Measurements from ENCODE around the gene GDF7. TPM values are rescaled to one million over a fixed set of nuclear protein-coding genes. Genes with fewer than 3 reads are reported as not detected.

Gene GDF7
- total and polyA plus RNA-seq, 2 of the 8 experiments (the other 6 are each of a cell fraction or from before 2014, with no cell fraction given) = 0.04 to 0.06 TPM

- Histone ChIP-seq H3K36me3 (ENCODE audit: control insufficient read depth in 2 of 4, insufficient read depth in 4 of 4, low read length in 3 of 4) (no peaks in the 10 kb centered on the region), H3K4me2 (ENCODE audit: insufficient read depth in 1 of 2, low read depth in 2 of 2, low read length in 2 of 2) (no peak overlapping the region), H3K4me1 (replicated peaks in 1 of 4; ENCODE audit: control insufficient read depth in 3 of 4, insufficient read depth in 4 of 4, low read length in 3 of 4) (peaks cover 0 to 8% (median 3%) of the 10 kb centered on the region in 4 experiments; a peak in 4 of 7 replicates), H3K9ac (replicated peaks in 1 of 4; ENCODE audit: extremely low read depth in 1 of 4, low read depth in 3 of 4, low read length in 3 of 4) (no peak overlapping the region), H4K5ac (ENCODE audit: insufficient read length, low read depth, low read length) (no peak overlapping the region), H3K79me2 (ENCODE audit: control insufficient read depth in 1 of 2, insufficient read depth in 2 of 2, low read length in 2 of 2) (no peaks in the 10 kb centered on the region), H4K91ac (replicated peaks; ENCODE audit: insufficient read length, low read length) (no peak overlapping the region), H2AK5ac (ENCODE audit: low read depth, low read length) (no peak overlapping the region), H3K23ac (ENCODE audit: insufficient read length) (no peak overlapping the region), H3K23me2 (ENCODE audit: low read depth, low read length) (no peaks in the 10 kb centered on the region), H2BK5ac (ENCODE audit: low read depth, low read length) (no peak overlapping the region), H2BK20ac (ENCODE audit: low read length) (no peak overlapping the region), H3K56ac (replicated peaks; ENCODE audit: insufficient read length, low read depth, low read length) (no peak overlapping the region), H3K27ac (ENCODE audit: low read depth, low read length) (no peak overlapping the region), H4K8ac (ENCODE audit: extremely low read depth, insufficient read depth, low read length) (no peak overlapping the region), H2AFZ (ENCODE audit: low read length) (no peak overlapping the region), H4K20me1 (replicated peaks in 1 of 2; ENCODE audit: control insufficient read depth in 1 of 2, insufficient read depth in 2 of 2, low read length in 2 of 2) (no peaks in the 10 kb centered on the region), H3K4ac (replicated peaks; ENCODE audit: insufficient read length, low read depth, low read length) (no peak overlapping the region), H3K18ac (ENCODE audit: extremely low read depth, low read length) (no peak overlapping the region), H2BK12ac (ENCODE audit: low read depth, low read length) (no peak overlapping the region), H2BK120ac (replicated peaks; ENCODE audit: low read depth, low read length) (no peak overlapping the region), H3K27me3 (replicated peaks in 1 of 4; ENCODE audit: control insufficient read depth in 3 of 4, extremely low read depth in 1 of 4, insufficient read depth in 3 of 4, low read length in 3 of 4) (no peaks in the 10 kb centered on the region), H3K14ac (ENCODE audit: insufficient read length) (no peak overlapping the region), H3K9me3 (ENCODE audit: insufficient read depth in 2 of 2, low read depth in 1 of 2, low read length in 1 of 2) (no peaks in the 10 kb centered on the region), H2BK15ac (ENCODE audit: low read length) (no peak overlapping the region), H3K4me3 (ENCODE audit: extremely low read depth in 1 of 4, insufficient read depth in 2 of 4, low read depth in 3 of 4, low read length in 4 of 4) (no peak overlapping the region), H3K79me1 (ENCODE audit: low read depth, low read length) (peaks cover 3% of the 10 kb centered on the region)
- FAIRE-seq (no peak), DNase-seq (ENCODE audit: low read depth in 1 of 2, low spot score in 2 of 2) (no peak)
- CTCF ChIA-PET (ENCODE audit: partially characterized antibody) = interaction anchor here (0.7 to 17.7 kb wide), 18 partner anchors 9 to 260 kb away, joined by 3 to 367 read pairs (median 18); partner anchors contain the start of gene RHOB
- POLR2A ChIA-PET (ENCODE audit: partially characterized antibody) = interaction anchor here (0.7 to 4.8 kb wide), 3 partner anchors 34 to 186 kb away, joined by 3 to 57 read pairs (median 3); partner anchors contain the start of gene RHOB
- 86% methylated on average over 4 of the region's 4 CpGs; no CpG with 5 or more reads in 1 of the 2 experiments for WGBS, 2 experiments (ENCODE audit: extremely low coverage in 1 of 2, insufficient coverage in 1 of 2, insufficient read length in 1 of 2, insufficient replicate concordance in 2 of 2, low coverage in 1 of 2, low lambda C conversion rate in 2 of 2, missing lambda C conversion rate in 1 of 2)
- TF ChIP-seq FOSL1 (IDR thresholded peaks at IDR 0.05; ENCODE audit: insufficient read depth, low read depth, low read length) (no peak), NRF1 (IDR thresholded peaks at IDR 0.05; ENCODE audit: low read depth, low read length) (no peak), ATF2 (IDR thresholded peaks at IDR 0.05; ENCODE audit: low read length) (no peak), EP300 (IDR thresholded peaks at IDR 0.05; ENCODE audit: borderline replicate concordance in 1 of 2, low read depth in 2 of 2, low read length in 2 of 2) (no peak), HDAC2 (IDR thresholded peaks at IDR 0.05; ENCODE audit: borderline replicate concordance in 1 of 2, low read depth in 2 of 2, low read length in 2 of 2) (no peak), CREB1 (IDR thresholded peaks at IDR 0.05) (no peak), GABPA (IDR thresholded peaks at IDR 0.05; ENCODE audit: borderline replicate concordance, insufficient read depth, low read length) (no peak), ZNF274 (IDR thresholded peaks at IDR 0.05; ENCODE audit: borderline replicate concordance, extremely low read depth, low read length) (no peak), SIX5 (IDR thresholded peaks at IDR 0.05; ENCODE audit: low read depth, low read length) (no peak), SP1 (IDR thresholded peaks at IDR 0.05; ENCODE audit: low read depth, low read length) (no peak), SIN3A (conservative IDR thresholded peaks at IDR 0.05 in 1 of 2, IDR thresholded peaks at IDR 0.05 in 1 of 2; ENCODE audit: low read depth in 1 of 2, low read length in 2 of 2) (no peak), PHF8 (conservative IDR thresholded peaks at IDR 0.05; ENCODE audit: low read depth, low read length) (no peak)
Observed at GRCh38 chr2:20633001-20633400, 33.9 kb upstream of the GDF7 start.

All from H1 (cell line).